Upper lobe of left lung (tissue), 6 donors: ENCODE measurements around the gene RETN. TPM values are rescaled to one million over a fixed set of nuclear protein-coding genes. Genes with fewer than 3 reads are reported as not detected.

Source experiments
- ATAC-seq, 2 donors: fragments of 200-7000 bp; cut with Tn5 transposase; one replicate each; pipeline ENCODE4 v1.9.1; 2022; ENCODE audit warnings: mild to moderate bottlenecking in 2 of 2, moderate library complexity in 2 of 2; ENCODE audit not compliant: low FRiP score in 2 of 2
- DNase-seq, 2 donors: peaks; one replicate each; pipeline ENCODE4 v3.0.0-alpha.2; 2019 to 2020
- H3K27ac ChIP-seq, 4 donors: fragments of 200-600 bp; sonication (generic); one replicate each; pipeline ENCODE4 v1.5.1; 2016 to 2019
- H3K27me3 ChIP-seq, 4 donors: fragments of 200-600 bp; sonication (generic); one replicate each; pipeline ENCODE4 v1.5.1; 2017 to 2019
- H3K36me3 ChIP-seq, 4 donors: fragments of 200-600 bp; sonication (generic); one replicate each; pipeline ENCODE4 v1.5.1; 2016 to 2019
- H3K4me1 ChIP-seq, 4 donors: fragments of 200-600 bp; sonication (generic); one replicate each; pipeline ENCODE4 v1.5.1; 2018 to 2019
- H3K4me3 ChIP-seq, 4 donors: fragments of 200-600 bp; sonication (generic); one replicate each; pipeline ENCODE4 v1.5.1; 2017 to 2019; ENCODE audit warnings: mild to moderate bottlenecking in 2 of 4, moderate library complexity in 1 of 4
- H3K9me3 ChIP-seq, 4 donors: fragments of 200-600 bp; sonication (generic); one replicate each; pipeline ENCODE4 v1.5.1; 2018 to 2019
- EP300 ChIP-seq, 4 donors: sonication (generic); formaldehyde crosslinking; IDR thresholded peaks; one replicate each; pipeline ENCODE4 v1.5.1; 2017; ENCODE audit warnings: antibody characterized with exemption in 4 of 4, control low read depth in 2 of 4
- POLR2A ChIP-seq, 4 donors: fragments of 450-650 bp; IDR thresholded peaks; one replicate each; pipeline ENCODE4 v1.5.1; 2016 to 2017; ENCODE audit warnings: antibody characterized with exemption in 4 of 4, mild to moderate bottlenecking in 2 of 4
- POLR2AphosphoS5 ChIP-seq, 2 donors: sonication (generic); formaldehyde crosslinking; IDR thresholded peaks; one replicate each; pipeline ENCODE4 v1.5.1; 2017; ENCODE audit warnings: antibody characterized with exemption in 2 of 2
- WGBS, 2 donors: methylation state at CpG; one replicate each; pipeline ENCODE4 v1.1.5; 2017 to 2018; 5-methylcytosine and 5-hydroxymethylcytosine counted together
- total RNA-seq, 6 donors: library from RNA; depleted of rRNA in 4 of 6; stranded (reverse); fragments of >200 nt in 4 of 6; gene quantifications; one replicate each; pipeline versions ENCODE4 v1.1.0 to v1.2.1, GENCODE V29; 2016 to 2021
- TF ChIP-seq, protein P1 (sequence below), 6 experiments: fragments of 450-650 bp in 4 of 6; fragments of 200-600 bp in 2 of 6; sonication (generic) in 2 of 6; IDR thresholded peaks; one replicate each; pipeline ENCODE4 v1.5.1; 2016 to 2019; ENCODE audit warnings: antibody characterized with exemption in 6 of 6
- donor health status: DM: no; HTN: no; CAD: no; lungs with moderate emphysema.
- donor health status: DM: no; HTN: yes; CAD: no; lungs with severe emphysema.

Gene RETN
- total RNA-seq, 6 donors from 2014 or later: 2.5 to 59.2 (median 13.8) TPM

DNA sequence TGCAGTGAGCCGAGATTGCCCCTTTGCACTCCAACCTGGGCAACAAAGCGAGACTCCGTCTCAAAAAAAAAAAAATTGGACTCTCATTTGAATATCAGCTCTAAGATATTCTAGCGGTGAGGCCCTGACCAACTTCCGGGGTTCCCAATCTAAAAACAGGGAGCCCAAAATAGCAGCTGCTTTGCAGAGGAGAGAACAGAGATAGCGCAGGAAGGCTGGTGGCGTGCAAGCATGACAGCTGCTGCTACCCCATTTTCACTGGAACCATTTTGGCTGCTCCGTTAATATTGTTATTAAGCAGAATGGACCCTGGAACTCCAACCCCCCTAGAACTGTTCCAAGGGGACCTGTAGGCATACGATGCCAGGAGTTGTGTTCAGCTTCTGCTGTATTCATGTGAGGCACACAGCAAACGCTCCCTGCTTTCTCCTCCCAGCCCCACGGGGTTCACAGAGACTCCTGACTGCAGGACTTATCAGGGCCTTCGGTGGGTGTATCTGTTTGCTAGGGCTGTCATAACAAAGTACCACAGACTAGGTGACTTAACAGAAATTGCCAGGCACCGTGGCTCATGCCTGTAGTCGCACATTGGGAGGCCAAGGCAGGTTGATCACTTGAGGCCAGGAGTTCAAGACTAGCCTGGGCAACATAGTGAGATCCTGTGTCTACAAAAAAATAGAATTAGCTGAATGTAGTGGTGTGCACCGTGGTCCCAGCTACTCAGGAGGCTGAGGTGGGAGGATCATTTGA, 20.4 kb upstream of the RETN start:
- TF ChIP-seq EP300 (IDR thresholded peaks at IDR 0.05) (no peak), POLR2A (IDR thresholded peaks at IDR 0.05) (no peak), POLR2AphosphoS5 (IDR thresholded peaks at IDR 0.05) (no peak)
- TF ChIP-seq, protein P1, sequence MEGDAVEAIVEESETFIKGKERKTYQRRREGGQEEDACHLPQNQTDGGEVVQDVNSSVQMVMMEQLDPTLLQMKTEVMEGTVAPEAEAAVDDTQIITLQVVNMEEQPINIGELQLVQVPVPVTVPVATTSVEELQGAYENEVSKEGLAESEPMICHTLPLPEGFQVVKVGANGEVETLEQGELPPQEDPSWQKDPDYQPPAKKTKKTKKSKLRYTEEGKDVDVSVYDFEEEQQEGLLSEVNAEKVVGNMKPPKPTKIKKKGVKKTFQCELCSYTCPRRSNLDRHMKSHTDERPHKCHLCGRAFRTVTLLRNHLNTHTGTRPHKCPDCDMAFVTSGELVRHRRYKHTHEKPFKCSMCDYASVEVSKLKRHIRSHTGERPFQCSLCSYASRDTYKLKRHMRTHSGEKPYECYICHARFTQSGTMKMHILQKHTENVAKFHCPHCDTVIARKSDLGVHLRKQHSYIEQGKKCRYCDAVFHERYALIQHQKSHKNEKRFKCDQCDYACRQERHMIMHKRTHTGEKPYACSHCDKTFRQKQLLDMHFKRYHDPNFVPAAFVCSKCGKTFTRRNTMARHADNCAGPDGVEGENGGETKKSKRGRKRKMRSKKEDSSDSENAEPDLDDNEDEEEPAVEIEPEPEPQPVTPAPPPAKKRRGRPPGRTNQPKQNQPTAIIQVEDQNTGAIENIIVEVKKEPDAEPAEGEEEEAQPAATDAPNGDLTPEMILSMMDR (IDR thresholded peaks at IDR 0.05): no peak
- Histone ChIP-seq H3K27me3 (no peaks in the 10 kb centered on the region), H3K36me3 (peaks cover 0 to 23% (median 10%) of the 10 kb centered on the region in 4 donors), H3K9me3 (no peaks in the 10 kb centered on the region), H3K4me3 (no peak overlapping the region), H3K27ac (no peak overlapping the region), H3K4me1 (peaks cover 4 to 22% (median 13%) of the 10 kb centered on the region in 4 donors)
- no peak for DNase-seq
- no peak for ATAC-seq
- whole genome bisulfite sequencing, 2 donors: 85 to 90% methylated on average over 15 of the region's 15 CpGs

DNA sequence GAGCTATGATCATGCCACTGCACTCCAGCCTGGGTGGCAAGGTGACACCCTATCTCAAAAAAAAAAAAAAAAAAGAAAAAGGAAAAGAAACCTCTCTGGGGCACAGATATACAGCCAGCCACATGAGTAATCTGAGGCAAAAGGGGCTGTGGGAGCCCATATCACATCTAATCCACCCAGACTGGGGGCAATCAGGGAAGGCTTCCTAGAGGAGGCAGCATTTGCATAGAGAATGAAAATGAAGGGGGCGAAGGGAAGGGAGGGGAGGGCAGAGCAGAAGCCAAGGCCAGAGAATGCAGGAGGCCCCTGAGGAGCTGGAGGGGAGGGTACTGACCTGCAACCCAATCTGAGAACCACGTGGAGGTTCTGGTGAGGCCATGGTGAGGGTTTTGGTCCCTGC, 18.7 kb upstream of the RETN start:
- H3K4me1 ChIP-seq: peaks cover 4 to 21% (median 11%) of the 10 kb centered on the region in 4 donors
- DNase-seq (no peak), ATAC-seq (no peak)
- 40 to 64% methylated on average over 2 of the region's 2 CpGs for WGBS, 2 donors
- H3K9me3 ChIP-seq: no peaks in the 10 kb centered on the region
- no peak overlapping the region for H3K4me3 ChIP-seq
- no peak for TF ChIP-seq POLR2A (IDR thresholded peaks at IDR 0.05)
- TF ChIP-seq, protein P1 (IDR thresholded peaks at IDR 0.05): no peak
- no peak for TF ChIP-seq EP300 (IDR thresholded peaks at IDR 0.05)
- TF ChIP-seq POLR2AphosphoS5 (IDR thresholded peaks at IDR 0.05): no peak
- no peaks in the 10 kb centered on the region for H3K27me3 ChIP-seq
- H3K27ac ChIP-seq: no peak overlapping the region
- peaks cover 0 to 15% (median 5%) of the 10 kb centered on the region in 4 donors for H3K36me3 ChIP-seq

DNA sequence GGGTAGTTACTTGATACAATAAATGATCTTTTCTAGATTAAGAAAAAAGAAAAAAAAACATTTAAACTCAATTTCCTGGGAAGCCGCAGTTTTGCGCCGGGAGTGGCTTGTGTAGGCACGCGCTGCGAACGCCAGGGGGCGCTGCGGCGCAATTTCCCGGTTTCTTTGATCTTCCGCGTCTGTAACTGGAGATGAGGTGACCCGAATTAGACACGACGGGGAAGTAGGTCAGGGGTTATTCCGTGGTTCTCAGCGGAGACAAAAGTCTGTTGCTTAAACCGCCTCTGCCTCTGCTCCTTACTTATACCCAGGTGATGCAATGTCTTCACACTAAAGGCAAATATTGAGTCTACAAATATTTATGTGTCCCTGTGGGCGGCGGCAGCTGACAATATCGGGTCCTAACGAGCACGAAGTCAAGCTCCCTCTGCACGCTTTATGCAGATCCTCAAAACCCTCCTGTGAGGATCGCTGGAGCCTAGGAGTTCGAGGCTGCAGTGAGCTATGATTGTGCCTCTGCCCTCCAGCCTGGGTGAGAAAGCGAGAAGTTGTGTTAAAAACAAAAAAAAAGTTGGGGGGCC, 16.7 kb upstream of the RETN start:
- DNase-seq: peak; percentile 95 to 98
- Histone ChIP-seq H3K4me1 (peaks cover 4 to 19% (median 12%) of the 10 kb centered on the region in 4 donors), H3K27ac (peak overlapping the region; percentile 34 to 87 (median 64)), H3K36me3 (peaks cover 0 to 1% (median 0%) of the 10 kb centered on the region in 4 donors), H3K4me3 (peak overlapping the region in 3 of 4 donors; percentile 7 to 30 (median 18)), H3K9me3 (no peaks in the 10 kb centered on the region), H3K27me3 (no peaks in the 10 kb centered on the region)
- 4% methylated on average over 26 to 28 of the region's 28 CpGs for WGBS, 2 donors
- peak in 1 of 4 donors; percentile 59 for TF ChIP-seq EP300 (IDR thresholded peaks at IDR 0.05)
- TF ChIP-seq POLR2AphosphoS5 (IDR thresholded peaks at IDR 0.05): peak; percentile 43 to 66
- TF ChIP-seq, protein P1 (IDR thresholded peaks at IDR 0.05): peak; percentile 94 to 99 (median 96)
- TF ChIP-seq POLR2A (IDR thresholded peaks at IDR 0.05): peak in 1 of 4 donors; percentile 26
- ATAC-seq: peak; percentile 85 to 89

DNA sequence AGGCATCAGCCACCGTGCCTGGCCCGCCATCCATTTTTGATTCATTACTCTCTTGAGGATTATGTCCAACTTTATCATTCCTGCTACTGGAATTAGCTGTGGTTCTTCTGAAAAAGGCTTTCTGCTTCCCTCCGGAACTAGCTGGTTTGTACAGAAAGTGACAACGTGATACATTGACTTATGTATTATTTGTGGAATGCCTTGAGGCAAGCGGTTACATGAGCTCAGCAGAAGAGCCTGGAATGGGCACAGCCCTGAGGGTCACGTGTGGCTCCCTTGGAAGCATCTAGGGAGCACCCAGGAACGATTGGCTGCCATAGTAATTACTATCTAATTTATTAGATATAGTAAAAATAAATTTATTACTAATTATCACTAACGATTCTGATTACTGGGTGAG, 14.4 kb upstream of the RETN start:
- Histone ChIP-seq H3K27me3 (no peaks in the 10 kb centered on the region), H3K4me3 (no peak overlapping the region), H3K27ac (peak overlapping the region in 2 of 4 donors; percentile 6 to 88), H3K36me3 (no peaks in the 10 kb centered on the region), H3K4me1 (peaks cover 4 to 30% (median 21%) of the 10 kb centered on the region in 4 donors), H3K9me3 (no peaks in the 10 kb centered on the region)
- ATAC-seq (no peak), DNase-seq (no peak)
- WGBS, 2 donors: 64 to 80% methylated on average over 8 of the region's 8 CpGs
- TF ChIP-seq, protein P1 (IDR thresholded peaks at IDR 0.05): no peak
- no peak for TF ChIP-seq EP300 (IDR thresholded peaks at IDR 0.05)
- no peak for TF ChIP-seq POLR2AphosphoS5 (IDR thresholded peaks at IDR 0.05)
- TF ChIP-seq POLR2A (IDR thresholded peaks at IDR 0.05): no peak
